Activated naive CD4-positive, alpha-beta T cell treated with anti-CD3 and anti-CD28 coated beads for 36 hours (primary cell): ENCODE measurements around the gene IFITM2. TPM values are rescaled to one million over a fixed set of nuclear protein-coding genes. Genes with fewer than 3 reads are reported as not detected.
A peak's percentile ranks its signal among the peaks of the same experiment; 100 is the strongest.
"Not testable (repeated sequence)": the region's sequence is repeated elsewhere in the genome, so short reads cannot be mapped to it uniquely, and the experiment has no call there.

Experiments used
- CTCF ChIA-PET: fragments of 350-600 bp; sonication (Branson Sonifier 250); formaldehyde crosslinking; loops from one replicate; lab custom pipeline; 2021; ENCODE audit warnings: antibody characterized with exemption; lab: Charles Lee
- DNase-seq: peaks from one replicate; pipeline ENCODE4 v3.0.0-alpha.2; 2020
- H3K27ac Mint-ChIP-seq: one replicate; pipeline ENCODE4 v1.8.0; 2021; ENCODE audit warnings: mild to moderate bottlenecking, mixed read lengths
- H3K27me3 Mint-ChIP-seq: one replicate; pipeline ENCODE4 v1.8.0; 2021; ENCODE audit warnings: low read depth, mixed read lengths
- H3K36me3 Mint-ChIP-seq: one replicate; pipeline ENCODE4 v1.8.0; 2021; ENCODE audit warnings: low read depth, mixed read lengths
- H3K4me1 Mint-ChIP-seq: one replicate; pipeline ENCODE4 v1.8.0; 2021; ENCODE audit warnings: low read depth, mixed read lengths
- H3K4me3 Mint-ChIP-seq: one replicate; pipeline ENCODE4 v1.8.0; 2021; ENCODE audit warnings: mild to moderate bottlenecking, moderate library complexity, mixed read lengths
- H3K9me3 Mint-ChIP-seq: one replicate; pipeline ENCODE4 v1.8.0; 2021; ENCODE audit warnings: mixed read lengths
- intact Hi-C: fragments of 100-400 bp; cut with micrococcal nuclease; formaldehyde crosslinking; loops from one replicate; pipeline ENCODE4 v1.15.1; 2023
- total RNA-seq, 2 experiments: library from RNA; stranded (reverse); gene quantifications; one replicate each; pipeline ENCODE4 v1.2.3, GENCODE V29; 2021

The IFITM2 gene
- total RNA-seq, 2 experiments from 2014 or later: 760 to 802 TPM

GRCh38 chr11:315516-315994 lies 7.9 kb downstream of the IFITM2 start:
- Mint-ChIP-seq H3K4me1 (peaks cover 29% of the 10 kb centered on the region), H3K36me3 (peaks cover 47% of the 10 kb centered on the region), H3K27ac (peak overlapping the region; percentile 95), H3K27me3 (no peaks in the 10 kb centered on the region), H3K9me3 (no peaks in the 10 kb centered on the region), H3K4me3 (peak overlapping the region; percentile 93)
- no peak for DNase-seq
- intact Hi-C loops: loop anchor here (10.0 kb wide), 1 partner anchor 479 kb away; the partner anchor contains the start of genes CEND1 and SLC25A22
- CTCF ChIA-PET: interaction anchor here (1.0 to 1.2 kb wide), 2 partner anchors 10 to 39 kb away, joined by 4 to 7 read pairs; no protein-coding TSS in a partner anchor

GRCh38 chr11:316031-316701 lies 8.6 kb downstream of the IFITM2 start:
- H3K36me3 Mint-ChIP-seq: peaks cover 48% of the 10 kb centered on the region
- H3K27ac Mint-ChIP-seq: peak overlapping the region; percentile 95
- DNase-seq: peak; percentile 55
- CTCF ChIA-PET: interaction anchor here (1.0 to 2.2 kb wide), 7 partner anchors 9 to 65 kb away, joined by 4 to 13 read pairs (median 9); partner anchors contain the start of gene IFITM2
- no peaks in the 10 kb centered on the region for H3K9me3 Mint-ChIP-seq
- no peaks in the 10 kb centered on the region for H3K27me3 Mint-ChIP-seq
- H3K4me1 Mint-ChIP-seq: peaks cover 32% of the 10 kb centered on the region
- peak overlapping the region; percentile 93 for H3K4me3 Mint-ChIP-seq
- intact Hi-C loops: loop anchor here (10.0 kb wide), 1 partner anchor 479 kb away; the partner anchor contains the start of genes CEND1 and SLC25A22

GRCh38 chr11:316891-317301 lies 9.3 kb downstream of the IFITM2 start:
- peak; percentile 8 for DNase-seq
- peaks cover 47% of the 10 kb centered on the region for H3K36me3 Mint-ChIP-seq
- H3K9me3 Mint-ChIP-seq: no peaks in the 10 kb centered on the region
- H3K27me3 Mint-ChIP-seq: no peaks in the 10 kb centered on the region
- H3K27ac Mint-ChIP-seq: peak overlapping the region; percentile 95
- H3K4me1 Mint-ChIP-seq: peaks cover 30% of the 10 kb centered on the region
- CTCF ChIA-PET: interaction anchor here (1.1 to 2.2 kb wide), 6 partner anchors 9 to 66 kb away, joined by 4 to 13 read pairs (median 9); partner anchors contain the start of gene IFITM2
- intact Hi-C loops: loop anchor here (1.0 to 10.0 kb wide), 3 partner anchors 8 to 478 kb away; partner anchors contain the start of genes CEND1 and SLC25A22
- peak overlapping the region; percentile 93 for H3K4me3 Mint-ChIP-seq

GRCh38 chr11:317668-318404 lies 10.2 kb downstream of the IFITM2 start:
- peak; percentile 51 for DNase-seq

GRCh38 chr11:318405-319120 lies 10.9 kb downstream of the IFITM2 start:
- CTCF ChIA-PET: interaction anchor here (1.2 to 2.2 kb wide), 2 partner anchors 13 to 37 kb away, joined by 4 to 13 read pairs; no protein-coding TSS in a partner anchor
- peak overlapping the region; percentile 91 for H3K4me3 Mint-ChIP-seq
- peak; percentile 7 for DNase-seq

More at GRCh38 chr11:317668-318404, 10.2 kb downstream of the IFITM2 start:
- intact Hi-C loops: loop anchor here (1.0 to 10.0 kb wide), 3 partner anchors 9 to 477 kb away; partner anchors contain the start of genes CEND1 and SLC25A22
- CTCF ChIA-PET: interaction anchor here (1.1 to 2.2 kb wide), 7 partner anchors 10 to 67 kb away, joined by 4 to 13 read pairs (median 9); partner anchors contain the start of gene IFITM2
- peak overlapping the region; percentile 95 for H3K27ac Mint-ChIP-seq
- peak overlapping the region; percentile 93 for H3K4me3 Mint-ChIP-seq
- H3K4me1 Mint-ChIP-seq: peaks cover 28% of the 10 kb centered on the region
- not testable (repeated sequence) for H3K27me3 Mint-ChIP-seq, H3K9me3 Mint-ChIP-seq
- H3K36me3 Mint-ChIP-seq: peaks cover 47% of the 10 kb centered on the region

GRCh38 chr11:319121-319887 lies 11.7 kb downstream of the IFITM2 start:
- H3K27me3 Mint-ChIP-seq, H3K9me3 Mint-ChIP-seq, CTCF ChIA-PET: not testable (repeated sequence)
- intact Hi-C loops: loop anchor here (10.0 kb wide), 1 partner anchor 475 kb away; the partner anchor contains the start of genes CEND1 and SLC25A22
- peaks cover 37% of the 10 kb centered on the region for H3K36me3 Mint-ChIP-seq
- peak overlapping the region; percentile 97 for H3K27ac Mint-ChIP-seq
- peak overlapping the region; percentile 91 for H3K4me3 Mint-ChIP-seq
- peak; percentile 30 for DNase-seq
- peaks cover 33% of the 10 kb centered on the region for H3K4me1 Mint-ChIP-seq

More at GRCh38 chr11:318405-319120, 10.9 kb downstream of the IFITM2 start:
- intact Hi-C loops: loop anchor here (10.0 kb wide), 1 partner anchor 476 kb away; the partner anchor contains the start of genes CEND1 and SLC25A22
- not testable (repeated sequence) for H3K9me3 Mint-ChIP-seq, H3K27me3 Mint-ChIP-seq, H3K27ac Mint-ChIP-seq
- H3K36me3 Mint-ChIP-seq: peaks cover 43% of the 10 kb centered on the region
- peaks cover 28% of the 10 kb centered on the region for H3K4me1 Mint-ChIP-seq

GRCh38 chr11:319888-320273 lies 12.3 kb downstream of the IFITM2 start:
- H3K9me3 Mint-ChIP-seq, H3K27me3 Mint-ChIP-seq, DNase-seq, CTCF ChIA-PET: not testable (repeated sequence)
- H3K27ac Mint-ChIP-seq: peak overlapping the region; percentile 97
- peak overlapping the region; percentile 91 for H3K4me3 Mint-ChIP-seq
- H3K4me1 Mint-ChIP-seq: peaks cover 39% of the 10 kb centered on the region
- intact Hi-C loops: loop anchor here (2.0 to 10.0 kb wide), 2 partner anchors 13 to 475 kb away; partner anchors contain the start of genes CEND1, IFITM2 and SLC25A22
- H3K36me3 Mint-ChIP-seq: peaks cover 31% of the 10 kb centered on the region

GRCh38 chr11:324156-324555 lies 16.5 kb downstream of the IFITM2 start:
- intact Hi-C loops: no loop called here
- no peak for DNase-seq
- Mint-ChIP-seq H3K27ac (no peak overlapping the region), H3K27me3 (no peaks in the 10 kb centered on the region), H3K9me3 (no peaks in the 10 kb centered on the region), H3K4me1 (peaks cover 55% of the 10 kb centered on the region), H3K4me3 (no peak overlapping the region), H3K36me3 (peaks cover 9% of the 10 kb centered on the region)
- CTCF ChIA-PET: no interaction called here

GRCh38 chr11:324593-325517 lies 17.2 kb downstream of the IFITM2 start:
- DNase-seq, H3K27me3 Mint-ChIP-seq, H3K9me3 Mint-ChIP-seq, H3K4me3 Mint-ChIP-seq, intact Hi-C loops, H3K36me3 Mint-ChIP-seq: not testable (repeated sequence)
- CTCF ChIA-PET: interaction anchor here (0.8 to 1.1 kb wide), 2 partner anchors 12 to 15 kb away, joined by 4 to 6 read pairs; no protein-coding TSS in a partner anchor
- Mint-ChIP-seq H3K27ac (peak overlapping the region; percentile 69), H3K4me1 (peaks cover 62% of the 10 kb centered on the region)
